Stimulated activated CD8-positive, alpha-beta memory T cell treated with anti-CD3 and anti-CD28 coated beads, Interleukin-4, amount 100 ng/mL, for 48 hours (primary cell): ENCODE data around the gene DTL.

Experiments
- DNase-seq: peaks from one replicate; pipeline ENCODE4 v3.0.0-alpha.2; 2020

DTL gene

GRCh38 chr1:212039622-212040021, 4.1 kb downstream of the DTL start:
- DNase-seq: no peak

GRCh38 chr1:212040629-212041412, 5.3 kb downstream of the DTL start:
- no peak for DNase-seq

- no peak for DNase-seq
Observed at GRCh38 chr1:212042436-212042835, 6.9 kb downstream of the DTL start.

- DNase-seq: no peak
Observed at GRCh38 chr1:212044851-212045250, 9.3 kb downstream of the DTL start.

- DNase-seq: no peak
Observed at GRCh38 chr1:212045981-212046380, 10.4 kb downstream of the DTL start.

GRCh38 chr1:212053993-212054392, 18.4 kb downstream of the DTL start:
- DNase-seq: no peak

- DNase-seq: no peak
Observed at GRCh38 chr1:212055333-212055732, 19.8 kb downstream of the DTL start.

- no peak for DNase-seq
Observed at GRCh38 chr1:212060632-212061472, 25.3 kb downstream of the DTL start.

GRCh38 chr1:212062832-212063438, 27.4 kb downstream of the DTL start:
- DNase-seq: no peak

GRCh38 chr1:212067787-212068186, 32.2 kb downstream of the DTL start:
- DNase-seq: no peak

- DNase-seq: no peak
Observed at GRCh38 chr1:212070720-212071302, 35.3 kb downstream of the DTL start.

GRCh38 chr1:212072047-212072446, 36.5 kb downstream of the DTL start:
- no peak for DNase-seq

- DNase-seq: no peak
Observed at GRCh38 chr1:212073490-212073889, 37.9 kb downstream of the DTL start.

- DNase-seq: no peak
Observed at GRCh38 chr1:212074313-212074712, 38.8 kb downstream of the DTL start.

GRCh38 chr1:212074856-212075255, 39.3 kb downstream of the DTL start:
- DNase-seq: no peak

GRCh38 chr1:212077028-212077427, 41.5 kb downstream of the DTL start:
- no peak for DNase-seq

- no peak for DNase-seq
Observed at GRCh38 chr1:212078826-212079225, 43.3 kb downstream of the DTL start.

GRCh38 chr1:212082765-212083406, 47.3 kb downstream of the DTL start:
- no peak for DNase-seq

GRCh38 chr1:212089560-212090163, 54.1 kb downstream of the DTL start:
- no peak for DNase-seq

- no peak for DNase-seq
Observed at GRCh38 chr1:212091438-212092121, 56.0 kb downstream of the DTL start.

GRCh38 chr1:212097360-212097759, 61.8 kb downstream of the DTL start:
- DNase-seq: no peak

- no peak for DNase-seq
Observed at GRCh38 chr1:212098310-212098709, 62.8 kb downstream of the DTL start.
